SK-N-SH (cell line): ENCODE data around the gene CNIH3. TPM values are rescaled to one million over a fixed set of nuclear protein-coding genes. Genes with fewer than 3 reads are reported as not detected.

Experiments
- CTCF ChIA-PET: fragments of 300-600, 350-600 bp; formaldehyde crosslinking; extraction: SDS; loops from one replicate; lab custom pipeline; 2021; lab: Yijun Ruan, JAX
- POLR2A ChIA-PET: fragments of 350-600 bp; sonication (Branson Sonifier 250); formaldehyde crosslinking; extraction: SDS; loops from one replicate; lab custom pipeline; 2020; ENCODE audit warnings: antibody characterized with exemption, inconsistent platforms; lab: Yijun Ruan, JAX
- DNase-seq: peaks from one replicate; pipeline ENCODE4 v3.0.0; 2012
- H2AFZ ChIP-seq: fragments of 200-600 bp; sonication (generic); 2 replicates; pipeline ENCODE4 v1.8.1; 2016; ENCODE audit warnings: antibody characterized with exemption, mild to moderate bottlenecking, low read depth
- H3F3A ChIP-seq: fragments of 200-600 bp; sonication (generic); replicated peaks from 2 replicates; pipeline ENCODE3; 2016; ENCODE audit warnings: antibody characterized with exemption, mild to moderate bottlenecking; ENCODE audit not compliant: insufficient read depth
- H3K27ac ChIP-seq, 2 experiments: fragments of 200-500 bp in 1 of 2; fragments of 200-600 bp in 1 of 2; sonication (Bioruptor generic) in 1 of 2; sonication (generic), shearing (Covaris generic) in 1 of 2; 2 replicates each; pipeline versions ENCODE4 v1.5.1 to v1.6.1; 2014 to 2016; ENCODE audit warnings: low read depth in 2 of 2, inconsistent platforms in 1 of 2, low read length in 1 of 2, mild to moderate bottlenecking in 1 of 2, mixed read lengths in 1 of 2
- H3K27me3 ChIP-seq: fragments of 200-600 bp; sonication (generic), shearing (Covaris generic); 2 replicates; pipeline ENCODE4 v1.6.1; 2016; ENCODE audit warnings: mixed run types; ENCODE audit not compliant: insufficient read depth
- H3K36me3 ChIP-seq, 2 experiments: fragments of 200-500 bp in 1 of 2; fragments of 200-600 bp in 1 of 2; sonication (Bioruptor generic) in 1 of 2; sonication (generic) in 1 of 2; replicated peaks in 1 of 2; 2 replicates each; pipeline versions ENCODE3 to v1.5.1; 2014 to 2016; ENCODE audit warnings: low read length in 1 of 2, mild to moderate bottlenecking in 1 of 2; ENCODE audit not compliant: insufficient read depth in 2 of 2, control insufficient read depth in 1 of 2
- H3K4me1 ChIP-seq, 2 experiments: fragments of 200-500 bp in 1 of 2; fragments of 200-600 bp in 1 of 2; sonication (Bioruptor generic) in 1 of 2; sonication (generic), shearing (Covaris generic) in 1 of 2; 2 replicates each; pipeline versions ENCODE4 v1.5.1 to v1.6.1; 2014 to 2016; ENCODE audit warnings: low read depth in 1 of 2, low read length in 1 of 2, mixed run types in 1 of 2; ENCODE audit not compliant: insufficient read depth in 2 of 2, control insufficient read depth in 1 of 2
- H3K4me2 ChIP-seq: fragments of 200-600 bp; sonication (generic), shearing (Covaris generic); 2 replicates; pipeline ENCODE4 v1.6.1; 2017; ENCODE audit warnings: mixed run types
- H3K4me3 ChIP-seq, 2 experiments: fragments of 200-500 bp in 1 of 2; fragments of 200-600 bp in 1 of 2; sonication (Bioruptor generic) in 1 of 2; sonication (generic), shearing (Covaris generic) in 1 of 2; 2 replicates each; pipeline versions ENCODE4 v1.5.1 to v1.8.1; 2014 to 2016; ENCODE audit warnings: low read depth in 2 of 2, inconsistent platforms in 1 of 2, low read length in 1 of 2, mild to moderate bottlenecking in 1 of 2, mixed read lengths in 1 of 2, moderate library complexity in 1 of 2
- H3K79me2 ChIP-seq: fragments of 200-600 bp; sonication (generic); 2 replicates; pipeline ENCODE4 v1.8.1; 2017; ENCODE audit warnings: mild to moderate bottlenecking; ENCODE audit not compliant: insufficient read depth
- H3K9ac ChIP-seq: fragments of 200-600 bp; sonication (generic); 2 replicates; pipeline ENCODE4 v1.6.1; 2017; ENCODE audit warnings: mixed run types
- H3K9me2 ChIP-seq: fragments of 200-600 bp; sonication (generic); 2 replicates; pipeline ENCODE4 v1.6.1; 2017; ENCODE audit warnings: mixed run types
- H3K9me3 ChIP-seq: fragments of 200-600 bp; sonication (generic); 2 replicates; pipeline ENCODE4 v1.6.1; 2017; ENCODE audit warnings: mixed run types, mild to moderate bottlenecking, moderate library complexity
- H4K20me1 ChIP-seq: fragments of 200-600 bp; sonication (generic); 2 replicates; pipeline ENCODE4 v1.6.1; 2017; ENCODE audit warnings: mild to moderate bottlenecking, mixed run types; ENCODE audit not compliant: insufficient read depth
- CTCF ChIP-seq: fragments of 200-600 bp; sonication (generic); IDR thresholded peaks from 2 replicates; pipeline ENCODE4 v1.6.1; 2017; ENCODE audit warnings: antibody characterized with exemption, mild to moderate bottlenecking, moderate library complexity
- ELF1 ChIP-seq: IDR thresholded peaks from 2 replicates; pipeline ENCODE4 v1.4.0; 2012
- EZH2phosphoT487 ChIP-seq: fragments of 200-600 bp; sonication (generic); IDR thresholded peaks from 2 replicates; pipeline ENCODE4 v1.6.1; 2017; ENCODE audit warnings: low read depth, mixed run types, mild to moderate bottlenecking, antibody characterized with exemption, moderate library complexity, borderline replicate concordance
- FOXJ3 ChIP-seq: sonication (generic); formaldehyde crosslinking; IDR thresholded peaks from 2 replicates; pipeline ENCODE4 v1.5.1; 2020; ENCODE audit warnings: mild to moderate bottlenecking, missing genetic modification reagents
- IRF3 ChIP-seq: fragments of 150-350 bp; IDR thresholded peaks from 2 replicates; pipeline ENCODE4 v1.6.1; 2016; ENCODE audit warnings: mild to moderate bottlenecking, low read depth, low read length
- NFIC ChIP-seq: IDR thresholded peaks from 2 replicates; pipeline ENCODE4 v1.4.0; 2012; ENCODE audit warnings: borderline replicate concordance
- POLR2AphosphoS5 ChIP-seq: IDR thresholded peaks from 2 replicates; pipeline ENCODE4 v1.6.1; 2012; ENCODE audit warnings: low read depth, low read length
- SIN3A ChIP-seq: IDR thresholded peaks from 2 replicates; pipeline ENCODE4 v1.6.1; 2012; ENCODE audit warnings: low read depth, mild to moderate bottlenecking, low read length, moderate library complexity, borderline replicate concordance
- TEAD4 ChIP-seq: IDR thresholded peaks from 2 replicates; pipeline ENCODE4 v1.4.0; 2012; ENCODE audit warnings: mild to moderate bottlenecking, borderline replicate concordance; ENCODE audit not compliant: insufficient read depth
- YY1 ChIP-seq: IDR thresholded peaks from 2 replicates; pipeline ENCODE4 v1.4.0; 2012; ENCODE audit warnings: low read depth, mild to moderate bottlenecking
- WGBS: methylation state at CpG from one replicate; pipeline ENCODE4 v1.1.6; 2017; ENCODE audit warnings: low lambda C conversion rate; 5-methylcytosine and 5-hydroxymethylcytosine counted together
- polyA plus RNA-seq, 3 experiments: library from polyadenylated mRNA; depleted of rRNA; stranded (reverse); fragments of >200 nt; gene quantifications; 2 replicates each; pipeline ENCODE4 v1.2.3, GENCODE V29; 2012
- TF ChIP-seq, protein P1 (sequence below): IDR thresholded peaks from 2 replicates; pipeline ENCODE4 v1.4.0; 2012; ENCODE audit warnings: low read depth, borderline replicate concordance
- TF ChIP-seq, protein P2 (sequence below): fragments of 150-350 bp; IDR thresholded peaks from 2 replicates; pipeline ENCODE4 v1.6.1; 2017; ENCODE audit warnings: antibody characterized with exemption, low read length, low read depth, borderline replicate concordance

CNIH3 gene
- polyA plus RNA-seq, 1 of the 3 experiments (the other 2 are of a cell fraction): 18.8 TPM

DNA sequence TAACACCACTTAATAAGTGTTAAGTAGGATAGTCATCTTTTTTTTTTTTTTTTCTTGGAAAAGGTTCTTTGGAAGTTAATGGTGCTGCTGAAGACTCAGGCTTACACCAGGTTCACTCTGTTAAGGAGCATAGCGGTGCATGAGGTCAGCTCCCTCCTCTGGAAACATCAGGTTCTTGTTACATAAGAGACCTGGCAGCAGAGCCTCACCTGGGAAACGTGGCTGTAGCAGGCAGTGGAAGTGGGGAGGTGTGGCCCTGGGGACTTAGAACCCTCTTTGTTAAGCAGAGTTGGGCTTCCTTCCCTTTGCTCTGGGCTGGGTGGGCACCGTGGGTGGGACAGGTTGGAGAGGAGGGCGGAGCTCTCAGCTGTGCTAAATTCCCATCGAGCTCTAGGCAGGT, 104.1 kb downstream of the CNIH3 start:
- no peaks in the 10 kb centered on the region for H3K79me2 ChIP-seq
- no peak overlapping the region for H3K4me3 ChIP-seq
- no peak overlapping the region for H3K27ac ChIP-seq
- WGBS: 59% methylated on average over 5 of the region's 5 CpGs
- H2AFZ ChIP-seq: no peak overlapping the region
- H3K9ac ChIP-seq: no peak overlapping the region
- CTCF ChIA-PET: interaction anchor here (1.1 kb wide), 1 partner anchor 131 kb away, joined by 4 read pairs; no protein-coding TSS in a partner anchor
- no peak overlapping the region for H3K4me2 ChIP-seq
- no peaks in the 10 kb centered on the region for H3K27me3 ChIP-seq
- no peaks in the 10 kb centered on the region; the same call in 1 of the 2 replicates for H4K20me1 ChIP-seq
- POLR2A ChIA-PET: no interaction called here
- H3F3A ChIP-seq: no peaks in the 10 kb centered on the region
- DNase-seq: no peak
- TF ChIP-seq ELF1: no peak
- no peak for TF ChIP-seq CTCF
- TF ChIP-seq TEAD4: no peak
- TF ChIP-seq SIN3A: no peak
- TF ChIP-seq IRF3: no peak
- TF ChIP-seq FOXJ3 (CRISPR knock-in tag): no peak
- H3K9me2 ChIP-seq: no peaks in the 10 kb centered on the region
- H3K36me3 ChIP-seq: peaks cover 0 to 4% of the 10 kb centered on the region in 2 experiments
- no peaks in the 10 kb centered on the region for H3K9me3 ChIP-seq
- H3K4me1 ChIP-seq: no peaks in the 10 kb centered on the region; a peak in 1 of 4 replicates

GRCh38 chr1:224721000-224721399, 104.9 kb downstream of the CNIH3 start:
- CTCF ChIA-PET: no interaction called here
- H2AFZ ChIP-seq: no peak overlapping the region
- no peak for TF ChIP-seq POLR2AphosphoS5
- no peak for TF ChIP-seq ELF1
- TF ChIP-seq EZH2phosphoT487: no peak
- no peak for TF ChIP-seq NFIC
- TF ChIP-seq, protein P1, sequence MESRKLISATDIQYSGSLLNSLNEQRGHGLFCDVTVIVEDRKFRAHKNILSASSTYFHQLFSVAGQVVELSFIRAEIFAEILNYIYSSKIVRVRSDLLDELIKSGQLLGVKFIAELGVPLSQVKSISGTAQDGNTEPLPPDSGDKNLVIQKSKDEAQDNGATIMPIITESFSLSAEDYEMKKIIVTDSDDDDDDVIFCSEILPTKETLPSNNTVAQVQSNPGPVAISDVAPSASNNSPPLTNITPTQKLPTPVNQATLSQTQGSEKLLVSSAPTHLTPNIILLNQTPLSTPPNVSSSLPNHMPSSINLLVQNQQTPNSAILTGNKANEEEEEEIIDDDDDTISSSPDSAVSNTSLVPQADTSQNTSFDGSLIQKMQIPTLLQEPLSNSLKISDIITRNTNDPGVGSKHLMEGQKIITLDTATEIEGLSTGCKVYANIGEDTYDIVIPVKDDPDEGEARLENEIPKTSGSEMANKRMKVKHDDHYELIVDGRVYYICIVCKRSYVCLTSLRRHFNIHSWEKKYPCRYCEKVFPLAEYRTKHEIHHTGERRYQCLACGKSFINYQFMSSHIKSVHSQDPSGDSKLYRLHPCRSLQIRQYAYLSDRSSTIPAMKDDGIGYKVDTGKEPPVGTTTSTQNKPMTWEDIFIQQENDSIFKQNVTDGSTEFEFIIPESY: no peak
- TF ChIP-seq, protein P2, sequence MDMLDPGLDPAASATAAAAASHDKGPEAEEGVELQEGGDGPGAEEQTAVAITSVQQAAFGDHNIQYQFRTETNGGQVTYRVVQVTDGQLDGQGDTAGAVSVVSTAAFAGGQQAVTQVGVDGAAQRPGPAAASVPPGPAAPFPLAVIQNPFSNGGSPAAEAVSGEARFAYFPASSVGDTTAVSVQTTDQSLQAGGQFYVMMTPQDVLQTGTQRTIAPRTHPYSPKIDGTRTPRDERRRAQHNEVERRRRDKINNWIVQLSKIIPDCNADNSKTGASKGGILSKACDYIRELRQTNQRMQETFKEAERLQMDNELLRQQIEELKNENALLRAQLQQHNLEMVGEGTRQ: no peak
- TF ChIP-seq YY1: no peak
- no peak for TF ChIP-seq CTCF
- H3K9me3 ChIP-seq: no peaks in the 10 kb centered on the region
- H3K4me3 ChIP-seq: no peak overlapping the region
- H3K4me1 ChIP-seq: no peaks in the 10 kb centered on the region; a peak in 1 of 4 replicates
- no peaks in the 10 kb centered on the region for H3K27me3 ChIP-seq
- H3F3A ChIP-seq: no peaks in the 10 kb centered on the region
- 91% methylated on average over 7 of the region's 7 CpGs for WGBS
- H3K27ac ChIP-seq: no peak overlapping the region
- no peaks in the 10 kb centered on the region; the same call in 1 of the 2 replicates for H4K20me1 ChIP-seq
- no peaks in the 10 kb centered on the region for H3K79me2 ChIP-seq
- POLR2A ChIA-PET: no interaction called here
- DNase-seq: no peak
- H3K9me2 ChIP-seq: no peaks in the 10 kb centered on the region
- peaks cover 0 to 4% of the 10 kb centered on the region in 2 experiments for H3K36me3 ChIP-seq
- no peak overlapping the region for H3K9ac ChIP-seq
- no peak overlapping the region for H3K4me2 ChIP-seq
